HG03460 (cell line): Measurements from ENCODE around the gene LPCAT1.
A peak's percentile ranks its signal among the peaks of the same experiment; 100 is the strongest.
"Not testable (repeated sequence)": the region's sequence is repeated elsewhere in the genome, so short reads cannot be mapped to it uniquely, and the experiment has no call there.

Experiments
- ATAC-seq: cut with Tn5 transposase; IDR thresholded peaks from one replicate; pipeline ENCODE4 v1.9.1; 2021; ENCODE audit not compliant: unreplicated experiment

The LPCAT1 gene

DNA sequence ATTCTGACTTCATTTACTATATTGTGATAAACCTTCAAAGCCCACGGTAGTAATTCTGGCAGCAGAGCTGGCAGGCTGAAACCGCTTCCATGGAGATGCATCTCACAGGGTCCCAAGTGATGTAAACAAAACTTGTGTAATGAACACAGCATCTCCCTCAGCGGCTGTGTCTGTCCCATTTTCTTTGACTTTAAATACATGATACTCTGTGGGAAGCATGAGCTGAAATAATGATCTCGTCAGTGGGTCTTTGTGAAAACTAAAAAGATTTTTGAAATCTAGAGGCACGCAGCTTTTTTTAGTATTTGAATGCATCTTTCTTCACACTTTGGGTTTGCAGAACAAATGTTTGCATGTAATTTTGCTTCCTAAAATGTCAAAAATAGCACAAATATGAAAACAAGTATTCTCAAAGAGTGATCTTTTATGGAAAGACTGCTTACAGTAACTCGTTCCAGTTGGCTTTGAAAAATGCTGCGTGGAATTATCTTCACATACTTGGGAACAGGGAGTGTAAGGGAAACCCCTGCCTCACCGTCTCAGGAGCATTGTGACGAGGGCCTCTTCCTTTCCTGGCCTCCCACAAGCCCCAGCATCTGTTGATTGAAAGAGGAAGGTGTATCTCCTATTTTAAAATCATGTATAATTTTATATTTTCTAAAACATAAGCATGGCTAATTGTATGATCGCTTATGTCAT, 18.1 kb upstream of the LPCAT1 start:
- no peak for ATAC-seq

DNA sequence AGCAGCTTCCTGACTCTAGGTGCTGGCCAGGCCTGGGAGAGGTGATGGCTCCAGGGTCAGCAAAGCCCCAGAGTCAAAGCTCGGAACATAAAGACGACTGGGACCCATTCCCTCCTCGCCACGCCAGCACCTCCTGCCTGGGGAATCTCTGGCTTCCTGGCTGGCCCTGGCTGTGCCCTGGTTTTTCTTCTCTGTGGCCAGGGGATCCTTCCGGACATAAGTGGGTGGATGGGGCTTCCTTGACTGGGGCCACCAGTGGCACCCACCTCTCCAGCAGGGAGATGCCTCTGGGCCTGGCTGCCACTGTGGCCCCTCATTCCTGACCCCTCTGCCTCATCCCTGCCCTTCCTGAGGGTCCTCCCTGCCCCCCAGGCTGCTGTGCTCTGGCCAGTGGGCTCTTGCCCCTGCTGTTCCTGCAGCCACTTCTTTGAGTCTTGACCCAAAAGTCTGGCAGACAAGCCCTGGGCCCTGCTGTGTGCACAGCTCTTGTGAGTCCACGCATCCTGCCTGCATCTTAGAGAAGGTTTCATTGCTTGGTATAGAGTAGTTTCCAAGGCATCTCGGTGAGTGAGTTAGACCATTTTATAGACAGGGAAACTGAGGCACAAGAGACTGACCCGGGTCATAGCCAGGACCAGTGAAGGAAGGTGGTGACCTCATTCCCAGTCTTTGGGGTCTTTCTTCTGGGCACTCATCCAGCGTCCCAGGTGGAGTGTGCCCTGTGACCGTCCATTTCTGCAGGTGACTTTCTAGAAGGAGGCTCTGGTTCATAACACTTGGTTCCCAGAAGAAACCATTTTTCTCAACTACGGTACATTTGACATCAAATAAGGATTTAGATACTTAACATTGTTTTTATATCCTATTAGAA, 17.3 kb upstream of the LPCAT1 start:
- ATAC-seq = no peak

DNA sequence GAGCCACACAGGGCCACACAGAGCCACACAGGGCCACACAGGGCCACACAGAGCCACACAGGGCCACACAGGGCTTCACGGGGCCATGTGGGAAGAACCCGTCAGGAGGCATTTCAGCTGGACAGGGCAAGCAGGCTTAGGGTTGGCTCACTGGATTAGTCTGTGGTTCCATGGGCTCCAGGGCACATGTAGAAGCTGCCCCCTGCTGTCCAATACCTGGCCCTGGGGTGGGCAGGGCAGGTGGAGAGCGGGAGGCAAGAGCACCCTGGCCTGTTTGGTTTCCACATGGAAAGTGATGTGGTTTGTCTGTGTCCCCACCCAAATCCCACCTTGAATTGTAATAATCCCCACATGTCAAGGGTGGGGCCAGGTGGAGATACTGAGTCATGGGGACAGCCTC, 16.4 kb upstream of the LPCAT1 start:
- ATAC-seq = no peak

DNA sequence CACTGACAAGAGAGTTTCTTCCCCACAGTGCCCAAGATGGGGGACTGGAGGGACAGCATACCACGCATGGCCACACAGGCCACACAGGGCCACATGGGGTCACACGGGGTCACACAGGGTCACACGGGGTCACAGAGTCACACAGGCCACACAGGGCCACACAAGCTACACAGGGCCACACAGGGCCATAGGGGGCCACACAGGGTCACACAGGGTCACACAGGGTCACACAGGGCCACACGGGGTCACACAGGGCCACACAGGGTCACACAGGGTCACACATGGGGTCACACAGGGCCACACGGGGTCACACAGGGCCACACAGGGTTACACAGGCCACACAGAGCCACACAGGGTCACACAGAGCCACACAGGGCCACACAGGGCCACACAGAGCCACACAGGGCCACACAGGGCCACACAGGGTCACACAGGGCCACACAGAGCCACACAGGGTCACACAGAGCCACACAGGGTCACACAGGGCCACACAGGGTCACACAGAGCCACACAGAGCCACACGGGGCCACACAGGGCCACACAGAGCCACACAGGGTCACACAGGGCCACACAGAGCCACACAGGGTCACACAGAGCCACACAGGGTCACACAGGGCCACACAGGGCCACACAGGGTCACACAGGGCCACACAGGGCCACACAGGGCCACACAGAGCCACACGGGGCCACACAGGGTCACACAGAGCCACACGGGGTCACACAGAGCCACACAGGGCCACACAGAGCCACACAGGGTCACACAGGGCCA, 15.8 kb upstream of the LPCAT1 start:
- ATAC-seq = not testable (repeated sequence)

DNA sequence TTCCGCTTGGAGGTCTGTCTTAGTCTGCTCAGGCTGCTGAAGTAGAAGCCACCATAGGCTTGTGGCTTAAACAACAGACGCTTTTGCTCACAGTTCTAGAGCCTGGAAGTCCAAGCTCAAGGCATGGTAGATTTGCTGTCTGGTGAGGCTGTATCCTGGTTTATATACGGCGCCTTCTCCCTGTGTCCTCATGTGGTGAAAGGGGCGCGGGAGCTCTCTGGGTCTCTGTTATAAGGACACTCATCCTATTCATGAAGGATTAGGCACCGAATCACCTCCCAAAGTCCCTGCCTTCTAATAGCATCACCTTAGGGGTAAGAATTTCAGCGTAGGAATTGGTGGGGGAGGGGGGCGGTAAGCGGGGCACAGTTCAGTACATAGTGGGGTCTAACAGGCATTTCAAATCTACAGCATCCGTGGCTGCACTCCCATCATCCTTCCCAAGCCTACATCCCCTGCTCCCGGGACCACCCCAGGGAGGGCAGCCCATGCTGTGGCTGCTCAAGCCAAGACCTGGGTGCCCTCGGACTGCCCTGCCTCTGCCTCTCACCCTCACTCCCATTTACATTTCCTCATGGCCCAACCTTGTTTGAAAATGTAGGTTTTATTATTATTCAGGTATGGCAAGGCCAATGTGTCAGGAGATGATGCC, 15.1 kb upstream of the LPCAT1 start:
- ATAC-seq = no peak

DNA sequence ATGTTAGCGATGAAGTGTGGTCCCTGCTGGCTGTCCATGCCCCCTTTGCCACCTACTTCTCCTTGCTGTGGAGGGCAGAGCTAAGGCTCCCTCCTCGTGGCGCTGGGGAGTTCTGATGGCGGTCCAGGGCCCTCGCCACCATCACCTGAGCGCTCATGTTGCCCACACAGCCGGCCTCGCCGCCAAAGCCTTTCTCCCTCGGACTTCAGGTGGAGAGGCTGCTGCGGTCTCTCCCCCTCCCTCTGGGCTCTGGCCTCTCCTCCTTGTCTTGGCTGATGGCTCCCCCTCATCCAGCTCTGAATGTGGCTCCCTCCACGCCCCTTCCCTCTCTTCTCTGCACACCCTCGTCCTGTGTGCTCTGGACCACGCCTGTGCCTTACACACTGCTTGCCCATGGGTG, 14.5 kb upstream of the LPCAT1 start:
- ATAC-seq = no peak

DNA sequence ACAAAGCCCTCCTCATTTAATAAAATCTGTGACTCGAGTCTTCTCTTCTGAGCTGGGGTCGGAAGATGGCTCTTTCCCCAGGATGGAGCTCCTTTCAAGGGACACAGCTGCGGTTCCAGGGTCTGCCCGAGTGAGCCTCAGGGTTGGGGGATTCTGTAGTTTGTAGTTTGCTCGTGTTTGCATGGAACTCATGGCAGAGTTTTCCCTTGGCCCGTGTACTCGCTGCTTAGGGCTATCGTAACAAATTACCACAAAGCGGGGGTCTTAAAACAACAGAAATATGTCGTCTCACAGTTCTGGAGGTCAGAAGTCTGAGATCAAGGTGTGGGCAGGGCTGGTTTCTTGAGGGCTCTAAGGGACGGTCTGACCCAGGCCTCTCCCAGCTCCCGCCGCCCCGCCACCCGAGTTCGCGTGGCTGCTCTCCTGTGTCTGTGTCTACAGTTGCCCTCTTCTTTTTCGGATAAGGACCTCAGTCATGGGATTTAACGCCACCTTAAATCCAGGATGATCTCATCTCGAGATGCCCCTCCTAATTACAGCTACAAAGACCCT, 13.9 kb upstream of the LPCAT1 start:
- ATAC-seq = no peak

DNA sequence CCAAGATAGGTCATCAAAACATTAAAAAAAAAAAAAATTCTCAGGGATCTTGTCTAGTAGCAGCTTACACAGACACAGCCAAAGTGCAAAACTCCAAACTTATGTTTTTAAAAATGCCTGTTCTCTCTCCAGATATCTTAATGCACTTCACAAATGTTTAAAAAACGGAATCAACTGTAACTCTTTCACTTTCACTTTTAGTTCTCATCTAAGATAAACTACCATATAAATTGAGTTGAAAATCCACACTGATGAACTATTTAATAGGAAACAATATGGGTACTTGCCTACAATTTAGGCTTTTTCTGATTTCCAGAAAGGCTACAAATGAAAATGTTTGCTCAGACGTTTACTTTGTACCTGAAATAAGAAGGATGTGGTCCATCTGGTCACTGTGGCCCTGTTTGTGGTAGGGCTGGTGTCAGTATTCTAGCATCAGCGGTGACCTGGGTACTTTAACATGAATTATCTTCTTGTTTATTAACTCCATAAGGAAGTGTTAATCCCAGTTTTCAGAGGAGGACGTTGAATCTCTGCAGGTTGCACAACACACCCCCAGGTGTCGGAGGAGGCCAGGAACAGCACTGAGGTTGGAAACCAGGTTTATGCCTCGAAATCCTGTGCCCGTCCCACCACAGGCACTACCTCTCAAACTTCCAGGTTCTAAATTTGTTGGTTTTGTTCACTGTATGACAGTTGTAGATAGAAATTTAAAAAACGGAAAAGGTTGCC, 13.3 kb upstream of the LPCAT1 start:
- ATAC-seq = no peak

DNA sequence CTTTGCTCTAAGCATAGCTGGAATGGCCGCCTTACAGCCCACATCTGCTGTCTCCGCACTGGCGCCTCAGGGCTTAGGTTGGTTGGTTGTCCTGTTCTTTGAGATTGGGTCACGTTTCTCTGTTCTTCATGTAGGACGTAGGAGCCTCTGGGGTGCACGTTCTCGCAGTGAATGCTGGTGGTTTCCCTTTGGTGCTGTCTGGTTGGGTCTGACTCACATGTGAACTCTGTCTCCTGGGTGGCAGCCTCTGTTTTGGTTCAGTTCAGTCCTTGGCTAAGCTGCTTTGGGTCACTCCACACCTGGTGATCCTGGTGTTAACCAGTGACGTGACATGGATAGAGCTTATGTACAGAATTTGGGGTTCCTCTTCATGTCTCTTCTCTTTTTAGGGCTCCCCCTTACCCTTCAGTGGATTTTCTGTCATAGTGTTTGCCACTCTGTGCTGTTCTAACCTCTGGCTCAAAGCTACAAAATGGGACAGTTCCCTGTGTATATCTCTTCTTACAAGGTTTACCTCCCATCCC, 12.6 kb upstream of the LPCAT1 start:
- peak; percentile 91 for ATAC-seq

DNA sequence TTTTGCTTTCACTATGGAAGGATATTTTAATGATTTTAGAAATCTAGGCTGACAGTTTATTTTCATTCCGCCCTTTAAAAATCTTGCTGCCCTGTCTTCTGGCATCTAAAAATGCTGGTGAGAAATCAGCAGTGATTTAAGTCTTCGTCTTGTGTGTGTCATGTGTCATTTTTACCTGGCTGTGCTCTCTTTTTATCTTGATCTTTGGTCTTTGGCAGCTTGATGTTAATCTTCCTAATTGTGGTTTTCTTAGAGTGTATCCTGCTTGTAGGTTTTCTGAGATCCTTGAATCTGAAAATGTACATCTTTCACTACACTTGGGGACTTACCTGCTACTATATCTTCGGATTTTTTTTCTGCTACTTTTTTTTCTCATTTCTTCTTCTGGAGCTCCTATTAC, 11.9 kb upstream of the LPCAT1 start:
- ATAC-seq = no peak

DNA sequence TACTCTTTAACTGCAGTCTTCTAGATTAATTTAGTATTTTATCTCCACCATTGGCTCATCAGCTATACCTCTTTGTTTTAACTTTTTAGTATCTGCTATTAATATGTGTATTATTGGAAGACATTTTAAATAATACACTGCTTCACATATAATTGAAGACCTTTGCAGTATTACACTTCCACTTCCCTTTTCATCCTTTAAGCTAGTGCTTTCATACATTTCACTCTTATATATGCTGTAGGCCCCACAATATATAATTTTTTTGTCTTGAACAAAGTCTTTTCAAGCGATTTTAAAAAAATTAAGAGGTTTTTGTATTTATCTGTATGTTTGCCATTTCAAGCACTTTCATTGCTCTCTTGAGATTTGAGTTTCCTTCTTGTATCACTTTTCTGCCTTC, 8.6 kb upstream of the LPCAT1 start:
- ATAC-seq = no peak

DNA sequence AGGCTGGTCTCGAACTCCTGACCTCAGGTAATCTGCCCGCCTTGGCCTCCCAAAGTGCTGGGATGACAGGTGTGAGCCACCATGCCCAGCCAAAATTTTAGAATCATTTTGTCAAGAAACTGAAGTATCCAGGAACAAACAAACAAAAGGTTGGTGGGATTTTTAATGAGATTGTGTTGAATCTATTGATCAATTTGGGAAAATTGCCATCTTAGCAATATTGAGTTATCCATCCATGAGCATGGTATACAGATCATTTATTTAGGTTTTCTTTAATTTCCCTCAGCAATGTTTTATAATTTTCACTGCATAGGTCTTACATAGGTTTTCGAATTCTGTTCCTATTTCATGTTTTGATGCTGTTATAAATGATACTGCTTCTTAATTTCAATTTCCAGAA, 5.7 kb upstream of the LPCAT1 start:
- ATAC-seq = no peak

DNA sequence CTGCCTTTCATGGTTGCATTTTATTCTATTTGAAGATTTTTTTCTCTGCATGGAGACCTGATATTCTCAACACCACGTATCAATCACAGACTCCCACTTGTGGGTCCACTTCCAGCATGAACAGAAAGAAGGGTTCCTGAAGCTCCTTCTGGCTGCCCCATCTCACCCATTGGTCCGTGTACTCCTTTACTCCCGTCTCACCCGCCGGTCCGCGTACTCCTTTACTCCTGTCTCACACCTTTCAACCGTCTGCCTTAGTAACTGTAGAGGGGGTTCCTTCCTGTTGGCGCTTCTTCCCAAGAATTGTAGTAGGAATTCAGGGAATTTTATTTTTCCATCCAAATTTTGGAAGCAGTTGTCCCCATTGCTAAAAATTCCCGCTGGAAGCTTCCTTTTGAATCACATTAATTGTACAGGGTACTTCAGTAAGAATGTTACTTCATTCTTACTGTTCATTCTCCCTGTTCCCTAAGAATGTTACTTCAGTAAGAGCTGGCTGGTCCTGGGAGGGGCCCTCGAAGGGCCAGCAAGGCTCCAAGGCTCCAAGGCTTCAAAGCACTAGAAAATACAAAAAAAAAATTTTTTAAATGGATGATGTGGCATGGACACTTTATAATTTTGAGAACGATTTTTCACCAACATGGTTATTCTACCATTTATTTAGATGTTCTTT, 3.9 kb upstream of the LPCAT1 start:
- no peak for ATAC-seq

DNA sequence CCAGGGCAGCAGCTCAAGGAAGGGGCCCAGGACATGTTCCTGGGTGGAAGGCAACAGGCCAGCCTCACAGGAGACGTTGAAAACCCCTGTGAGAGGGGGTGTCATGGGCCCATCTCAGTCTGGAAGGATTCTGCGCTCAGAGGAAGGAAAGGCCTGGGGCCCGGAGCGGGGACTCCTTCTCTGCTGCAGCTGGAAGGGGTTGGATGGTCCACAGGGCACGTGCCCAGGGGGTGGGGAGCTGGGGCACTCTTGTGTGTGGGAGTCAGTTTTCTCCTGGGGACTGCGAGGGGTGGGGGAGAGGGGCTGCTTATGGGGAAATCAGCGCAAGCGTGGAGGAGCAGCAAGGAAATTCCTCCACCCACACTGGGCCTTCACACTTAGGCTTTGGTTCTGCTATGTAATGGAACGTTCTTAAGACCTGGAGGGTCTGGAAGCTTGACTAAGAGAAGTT, 2.9 kb upstream of the LPCAT1 start:
- no peak for ATAC-seq

DNA sequence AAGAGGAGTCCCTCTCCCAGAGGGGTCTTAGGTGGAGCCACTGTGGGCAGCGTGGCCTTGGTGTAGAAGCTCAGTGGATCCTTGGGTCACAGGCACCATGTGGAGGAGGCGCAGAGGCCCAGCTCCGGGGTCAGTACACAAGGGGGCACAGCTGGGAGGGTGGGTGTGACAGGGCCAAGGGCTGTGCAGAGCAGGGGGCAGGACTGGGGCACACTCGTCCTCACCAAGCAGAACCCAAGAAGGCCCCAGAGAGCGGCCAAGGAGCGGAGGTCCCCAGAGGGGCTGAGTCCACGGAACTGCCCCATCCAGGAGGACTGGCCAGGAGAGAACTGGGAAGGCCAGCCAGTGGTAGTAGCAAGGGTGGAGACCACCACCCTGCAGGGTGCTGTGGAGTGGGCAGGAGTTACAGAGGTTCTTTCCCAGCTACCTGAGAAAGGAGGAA, 2.5 kb upstream of the LPCAT1 start:
- no peak for ATAC-seq

DNA sequence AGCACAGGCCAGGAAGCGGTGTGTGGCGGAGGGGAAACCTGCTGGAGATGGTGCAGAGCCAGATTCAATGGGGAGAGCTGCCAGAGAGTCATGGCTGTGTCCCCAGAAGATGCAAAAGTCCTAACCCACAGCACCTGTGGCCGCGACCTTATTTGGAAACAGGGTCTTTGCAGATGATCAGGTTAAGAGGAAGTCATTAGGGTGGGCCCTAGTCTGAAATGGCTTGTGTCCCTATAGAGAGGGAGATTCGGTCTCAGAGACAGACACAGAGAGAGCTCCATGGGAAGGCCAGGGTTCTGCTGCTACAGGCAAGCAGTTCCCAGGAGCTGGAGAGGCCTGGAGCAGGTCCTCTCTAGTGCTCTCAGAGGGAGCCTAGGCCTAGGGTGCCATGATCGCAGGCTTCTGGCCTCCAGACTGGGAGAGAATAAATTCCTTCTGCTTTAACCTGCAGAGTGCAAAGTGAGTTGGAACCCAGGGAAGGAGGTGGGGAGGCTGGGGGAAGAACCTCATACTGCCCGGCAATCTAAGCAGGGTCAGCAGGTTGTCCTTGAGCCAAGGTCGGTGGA, 1.9 kb upstream of the LPCAT1 start:
- ATAC-seq = no peak

DNA sequence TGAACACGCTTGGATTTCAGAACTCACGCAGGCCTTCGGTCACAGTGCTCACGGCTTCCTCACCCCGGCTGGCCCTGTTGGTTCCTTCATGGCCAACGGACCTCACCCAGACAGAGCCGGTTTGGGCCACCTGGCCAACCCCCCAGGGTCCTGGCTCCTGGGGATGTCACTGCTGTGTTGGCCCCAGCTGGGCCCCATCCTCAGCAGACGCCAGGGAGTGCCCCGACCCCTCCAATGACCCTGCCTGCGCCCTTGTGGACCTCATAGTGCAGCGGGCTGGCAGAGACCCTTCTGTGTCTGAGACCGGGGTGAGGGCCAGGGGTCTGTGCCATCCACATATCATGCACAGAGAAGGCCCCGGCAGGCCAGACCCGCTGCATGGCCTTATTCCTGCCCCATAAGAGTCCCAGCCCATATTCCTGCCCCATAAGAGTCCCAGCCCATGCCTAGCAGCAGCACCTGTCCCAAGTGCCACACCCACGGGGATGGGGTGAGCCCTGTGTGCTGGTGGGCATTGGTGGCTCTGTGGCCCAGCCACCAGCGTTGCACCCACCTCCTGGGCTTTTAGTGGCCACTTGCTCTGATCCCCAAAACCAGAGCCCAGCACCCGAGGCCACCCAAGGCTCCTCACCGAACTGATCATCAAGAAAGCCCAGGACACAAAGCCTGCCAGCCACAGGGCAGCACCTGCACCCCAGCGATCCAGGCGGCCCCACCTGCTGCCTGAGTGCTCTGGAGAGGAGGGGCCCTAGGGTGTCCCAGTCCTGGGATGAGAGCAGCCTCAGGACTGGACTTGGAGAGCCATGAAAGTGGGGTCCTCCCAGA, 1.3 kb upstream of the LPCAT1 start:
- no peak for ATAC-seq

DNA sequence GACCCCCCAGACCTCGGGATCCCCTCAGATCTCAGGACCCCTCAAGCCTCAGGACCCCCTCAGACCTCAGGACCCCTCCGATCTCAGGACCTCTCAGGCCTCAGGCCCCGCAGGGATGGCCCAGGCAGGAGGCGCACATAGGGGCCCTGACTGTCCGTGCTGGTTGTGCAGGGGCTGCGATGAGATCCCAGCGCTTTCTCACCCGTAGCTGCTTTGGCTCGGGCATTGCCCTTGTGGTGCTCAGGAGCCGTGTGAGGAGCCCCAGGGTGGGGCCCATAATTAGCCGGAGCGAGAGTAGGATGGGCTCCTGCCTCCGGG, 680 bp upstream of the LPCAT1 start:
- ATAC-seq = no peak

DNA sequence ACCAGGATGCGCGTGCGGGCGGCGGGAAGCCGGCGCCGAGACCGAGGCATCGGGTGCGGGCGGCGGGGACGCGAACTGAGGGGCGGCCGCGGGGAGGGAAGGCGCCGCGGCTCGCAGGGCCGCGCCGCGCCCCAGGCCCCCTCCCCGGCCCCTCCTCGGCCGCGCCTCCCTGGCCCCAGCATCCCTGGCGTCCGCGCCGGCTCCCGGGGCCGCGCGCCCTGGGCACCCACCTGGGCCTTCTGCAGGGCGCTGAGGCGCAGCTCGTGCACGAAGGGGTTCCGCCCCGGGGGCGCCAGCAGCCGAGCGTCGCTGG, 324 bp downstream of the LPCAT1 start:
- peak; percentile 32 for ATAC-seq
